GM12801 (cell line): ENCODE results near the gene FSCB.

ENCODE experiments used
- CTCF ChIP-seq: IDR thresholded peaks from one replicate; pipeline ENCODE4 v1.5.1; 2011; ENCODE audit warnings: control low read depth; ENCODE audit not compliant: insufficient read length; ENCODE audit errors: extremely low read depth

Gene FSCB

GRCh38 chr14:44507183-44507582 is at the start of gene FSCB:
FSCB (minus strand) TSS chr14:44507283; CDS start chr14:44506987, 296 bp downstream.
- no peak for TF ChIP-seq CTCF

GRCh38 chr14:44531658-44532057 is 24.6 kb upstream of the FSCB start:
- no peak for TF ChIP-seq CTCF

- no peak for TF ChIP-seq CTCF
Observed at GRCh38 chr14:44530475-44530874, 23.4 kb upstream of the FSCB start.

- no peak for TF ChIP-seq CTCF
Observed at GRCh38 chr14:44529026-44529425, 21.9 kb upstream of the FSCB start.

- no peak for TF ChIP-seq CTCF
Observed at GRCh38 chr14:44528180-44528579, 21.1 kb upstream of the FSCB start.

- TF ChIP-seq CTCF: no peak
Observed at GRCh38 chr14:44525237-44525636, 18.2 kb upstream of the FSCB start.

GRCh38 chr14:44508834-44509233 is 1.8 kb upstream of the FSCB start:
- TF ChIP-seq CTCF: no peak

GRCh38 chr14:44505588-44505987 is 1.5 kb downstream of the FSCB start:
- no peak for TF ChIP-seq CTCF
